SHP77 (cell line): ENCODE results near the gene CLTB.
"Not testable (repeated sequence)": the region's sequence is repeated elsewhere in the genome, so short reads cannot be mapped to it uniquely, and the experiment has no call there.

Experiments used
- DNase-seq, 2 experiments: peaks; one replicate each; lab custom pipeline; 2025; lab: John Stamatoyannopoulos, UW

The CLTB gene

GRCh38 chr5:176426876-176427275 is 10.5 kb upstream of the CLTB start:
- no peak for DNase-seq

- DNase-seq, result no peak
Measured at GRCh38 chr5:176425791-176426190, 9.5 kb upstream of the CLTB start.

- DNase-seq, result no peak
Measured at GRCh38 chr5:176425138-176425537, 8.8 kb upstream of the CLTB start.

- no peak for DNase-seq
Measured at GRCh38 chr5:176424181-176424580, 7.8 kb upstream of the CLTB start.

GRCh38 chr5:176420972-176421544 is 4.7 kb upstream of the CLTB start:
- no peak for DNase-seq

GRCh38 chr5:176420086-176420485 is 3.7 kb upstream of the CLTB start:
- DNase-seq, result no peak

GRCh38 chr5:176418251-176418650 is 1.9 kb upstream of the CLTB start:
- no peak for DNase-seq

- peak in 1 of 2 experiments; percentile 44 for DNase-seq
Measured at GRCh38 chr5:176416965-176417364, 626 bp upstream of the CLTB start.

GRCh38 chr5:176415240-176415951 is 943 bp downstream of the CLTB start:
- DNase-seq, result no peak

- DNase-seq, result no peak
Measured at GRCh38 chr5:176414704-176415103, 1.6 kb downstream of the CLTB start.

GRCh38 chr5:176413709-176414191 is 2.6 kb downstream of the CLTB start:
- DNase-seq, result no peak

GRCh38 chr5:176413255-176413565 is 3.1 kb downstream of the CLTB start:
- DNase-seq, result no peak

- no peak for DNase-seq
Measured at GRCh38 chr5:176412517-176413254, 3.7 kb downstream of the CLTB start.

GRCh38 chr5:176410486-176411180 is 5.7 kb downstream of the CLTB start:
- no peak for DNase-seq

GRCh38 chr5:176409765-176410164 is 6.6 kb downstream of the CLTB start:
- no peak for DNase-seq

- no peak for DNase-seq
Measured at GRCh38 chr5:176408590-176408989, 7.7 kb downstream of the CLTB start.

GRCh38 chr5:176408252-176408573 is 8.1 kb downstream of the CLTB start:
- DNase-seq, result not testable (repeated sequence)

GRCh38 chr5:176407456-176408251 is 8.7 kb downstream of the CLTB start:
- no peak for DNase-seq

GRCh38 chr5:176406436-176407052 is 9.8 kb downstream of the CLTB start:
- DNase-seq, result no peak

GRCh38 chr5:176405656-176406435 is 10.5 kb downstream of the CLTB start:
- peak in 1 of 2 experiments; percentile 14 for DNase-seq
